HG03095 (cell line): ENCODE results near the gene EPHB2.
"Not testable (repeated sequence)": the region's sequence is repeated elsewhere in the genome, so short reads cannot be mapped to it uniquely, and the experiment has no call there.

ENCODE experiments used
- ATAC-seq: cut with Tn5 transposase; IDR thresholded peaks from one replicate; pipeline ENCODE4 v1.9.1; 2021; ENCODE audit warnings: moderate library complexity; ENCODE audit not compliant: unreplicated experiment

EPHB2 gene

DNA sequence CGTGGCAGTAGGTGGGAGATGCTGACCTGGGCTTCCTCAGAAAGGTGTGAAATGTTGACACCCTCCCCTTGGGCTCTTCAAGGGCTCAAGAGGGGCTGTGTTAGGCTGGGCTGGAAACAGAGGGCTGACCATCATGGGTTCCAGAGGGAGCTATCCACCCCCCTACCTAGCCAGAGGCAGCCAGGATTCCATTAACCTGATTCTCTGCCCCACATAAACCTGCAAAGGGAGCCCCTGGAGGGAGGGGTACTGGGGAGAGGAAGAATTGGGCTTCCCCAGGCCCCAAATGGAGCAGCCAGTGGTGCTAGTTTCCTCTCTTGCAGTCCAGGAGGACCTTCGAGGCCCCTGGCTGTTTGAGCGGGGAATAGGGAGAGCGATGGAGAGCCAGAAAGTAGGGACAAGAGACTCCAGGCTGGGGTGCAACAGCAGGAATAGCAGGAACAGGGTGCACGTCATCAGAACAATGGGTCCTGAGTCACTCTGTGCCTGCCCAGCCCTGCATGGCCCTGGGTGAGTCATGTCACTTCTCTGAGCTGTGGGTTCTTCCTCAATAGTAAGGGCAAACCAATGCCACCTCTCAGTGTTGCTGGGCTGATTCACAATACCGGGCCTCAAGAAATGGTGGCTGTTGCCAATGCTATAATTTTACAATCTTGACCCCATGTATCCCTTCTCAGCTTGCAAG, 121.2 kb downstream of the EPHB2 start:
- ATAC-seq: no peak

DNA sequence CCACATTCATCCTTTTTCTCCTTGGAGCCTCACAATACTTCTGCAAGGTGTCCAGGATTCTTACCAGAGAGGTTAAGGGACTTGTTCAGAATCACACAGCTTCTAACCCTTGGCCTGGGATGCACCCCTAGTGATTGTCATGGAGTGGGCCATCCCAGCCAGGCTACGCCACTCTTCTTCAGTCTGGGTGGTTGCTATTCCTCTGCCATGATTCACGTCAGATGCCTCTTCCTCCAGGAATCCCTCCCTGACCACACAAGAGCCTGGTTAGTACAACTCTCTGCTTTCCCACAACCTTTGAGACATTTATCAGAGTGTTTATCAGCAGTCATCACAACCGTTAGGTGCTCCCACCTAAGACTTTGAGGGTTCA, 121.8 kb downstream of the EPHB2 start:
- no peak for ATAC-seq

DNA sequence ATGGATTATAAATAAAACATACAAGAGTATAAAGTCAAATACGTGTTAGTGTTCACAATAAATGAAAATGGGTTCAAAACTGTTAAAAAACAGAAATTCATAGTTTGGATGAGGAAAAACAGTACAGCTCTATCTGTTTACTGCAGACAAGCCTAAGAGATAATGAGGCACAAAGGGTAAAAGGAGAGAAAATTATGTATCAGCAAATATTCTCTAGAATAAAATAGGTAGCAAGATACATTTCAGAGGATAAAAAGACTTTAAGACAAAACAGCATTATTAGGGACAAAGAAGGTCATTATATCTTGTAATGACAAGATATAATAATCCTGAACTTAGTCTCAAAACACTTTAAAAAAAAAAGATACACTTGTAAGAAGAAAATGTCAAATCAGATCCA, 123.1 kb downstream of the EPHB2 start:
- no peak for ATAC-seq

DNA sequence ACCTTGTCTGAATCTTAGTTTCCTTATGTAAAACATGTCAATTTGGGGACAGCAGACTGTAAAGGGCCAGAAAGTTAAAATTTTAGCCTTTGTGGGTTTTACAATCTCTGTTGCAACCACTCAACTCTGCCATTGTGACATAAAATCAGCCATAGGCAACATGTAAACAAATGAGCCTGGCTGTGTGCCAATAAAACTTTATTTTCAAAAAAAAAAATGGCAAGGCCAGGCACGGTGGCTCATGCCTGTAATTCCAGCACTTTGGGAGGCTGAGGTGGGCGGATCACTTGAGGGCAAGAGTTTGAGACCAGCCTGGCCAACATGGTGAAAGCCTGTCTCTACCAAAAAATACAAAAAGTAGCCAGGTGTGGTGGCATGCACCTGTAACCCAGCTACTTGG, 123.8 kb downstream of the EPHB2 start:
- ATAC-seq: not testable (repeated sequence)

DNA sequence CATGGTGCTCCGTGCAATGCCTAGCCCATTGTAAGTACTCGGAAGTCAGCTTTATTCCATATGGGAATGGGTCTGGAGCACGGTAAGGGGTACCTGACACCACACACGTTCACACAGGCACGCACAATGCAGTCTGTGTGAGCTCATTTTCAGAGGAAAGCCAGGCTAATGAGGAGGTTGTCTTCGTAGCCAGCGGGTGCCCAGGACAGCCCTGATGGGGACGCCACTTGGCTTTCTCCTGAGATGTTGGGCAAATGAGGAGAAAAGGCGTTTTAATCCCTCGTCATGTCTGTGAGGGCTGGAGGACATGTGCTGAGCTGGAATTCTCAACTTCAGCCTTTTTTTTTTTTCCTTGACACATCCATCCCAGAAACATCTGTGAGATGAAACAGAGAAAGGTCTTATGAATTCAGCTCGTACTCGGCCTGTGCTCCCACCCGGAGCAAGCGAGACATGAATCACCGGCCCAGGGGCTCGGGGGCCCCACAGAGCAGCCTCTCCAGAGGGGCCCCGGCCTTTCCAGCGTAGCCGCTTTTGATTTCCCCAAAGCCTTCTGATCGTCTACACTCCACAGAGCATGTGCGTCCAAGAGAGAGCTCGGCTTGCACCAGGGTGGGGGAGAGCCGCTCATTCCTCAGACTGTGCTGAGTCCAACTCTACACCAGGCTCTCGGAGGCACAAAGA, 125.1 kb downstream of the EPHB2 start:
- no peak for ATAC-seq

DNA sequence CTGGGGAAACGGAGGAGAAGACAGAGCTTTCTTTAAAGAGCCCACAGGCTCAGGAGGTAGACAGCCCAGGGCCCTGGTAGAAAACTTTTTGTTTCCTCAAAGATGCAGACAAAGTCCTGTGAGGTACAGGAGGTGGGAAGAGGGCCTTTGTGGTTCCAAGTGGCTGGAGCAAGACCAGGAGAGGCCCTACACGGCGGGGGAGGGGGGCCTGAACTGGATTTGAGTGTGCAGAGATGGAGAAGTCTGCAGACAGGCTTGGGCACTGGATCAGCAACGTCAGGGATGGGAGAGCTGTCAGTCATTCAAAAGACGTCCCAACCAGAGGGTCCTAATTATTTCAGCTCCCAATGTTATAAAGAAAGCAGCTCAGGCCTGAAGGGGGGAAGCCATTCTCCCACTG, 126.2 kb downstream of the EPHB2 start:
- ATAC-seq: no peak

DNA sequence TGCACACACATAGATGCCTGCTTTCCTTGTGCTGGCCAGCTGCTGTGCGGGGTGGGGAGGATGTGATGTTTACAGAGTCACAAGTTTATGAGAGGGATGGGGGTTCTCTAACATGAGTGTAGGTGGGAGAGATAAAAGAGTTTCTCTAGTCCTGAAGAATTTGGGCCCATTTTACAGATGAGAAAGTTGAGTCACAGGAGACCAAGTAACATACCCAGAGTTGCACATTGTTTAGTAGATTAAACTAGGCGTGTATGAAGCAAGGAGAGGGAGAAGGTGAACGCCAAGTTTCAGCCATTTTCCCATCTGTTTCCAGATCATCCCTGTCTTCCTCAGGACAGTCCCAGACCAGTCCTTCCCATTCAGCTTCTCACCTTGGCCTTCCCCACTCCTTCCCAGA, 126.7 kb downstream of the EPHB2 start:
- no peak for ATAC-seq

DNA sequence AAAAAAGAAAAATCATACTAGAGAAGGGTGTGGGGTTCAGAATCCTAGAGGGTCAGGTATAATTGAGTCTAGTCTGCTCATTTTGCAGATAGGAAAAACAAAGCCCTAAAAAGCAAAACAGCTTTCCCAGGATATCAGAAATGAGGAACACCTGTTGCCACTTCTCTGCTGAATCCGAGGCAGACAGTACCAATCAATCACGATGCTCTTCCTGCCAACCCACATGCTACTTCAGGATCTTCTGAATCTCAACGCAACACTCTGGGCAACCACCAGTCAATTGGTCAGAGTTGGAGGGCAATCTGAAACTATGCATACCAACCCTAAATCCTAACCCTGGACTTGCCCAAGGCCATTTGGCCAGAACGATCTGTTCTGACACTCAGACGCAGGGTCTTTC, 128.3 kb downstream of the EPHB2 start:
- no peak for ATAC-seq

DNA sequence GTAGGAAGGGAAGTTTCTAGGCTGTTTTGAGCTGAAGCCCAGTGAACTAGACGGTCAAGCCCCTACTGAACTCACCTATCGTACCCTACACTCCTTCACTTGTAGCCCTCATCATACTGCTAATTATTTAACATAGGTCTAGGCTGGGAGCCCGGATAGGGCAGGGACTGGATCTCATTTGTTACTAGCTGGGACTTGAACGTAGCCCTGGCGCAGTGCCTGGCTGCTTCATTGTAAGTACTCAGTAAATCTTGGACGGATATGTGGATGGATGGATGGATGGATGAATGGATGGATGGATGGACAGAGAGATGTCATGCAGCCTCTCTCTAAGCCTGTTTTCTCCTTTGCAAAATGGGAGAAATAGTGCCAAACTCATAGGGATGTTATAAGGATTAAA, 129.2 kb downstream of the EPHB2 start:
- no peak for ATAC-seq

DNA sequence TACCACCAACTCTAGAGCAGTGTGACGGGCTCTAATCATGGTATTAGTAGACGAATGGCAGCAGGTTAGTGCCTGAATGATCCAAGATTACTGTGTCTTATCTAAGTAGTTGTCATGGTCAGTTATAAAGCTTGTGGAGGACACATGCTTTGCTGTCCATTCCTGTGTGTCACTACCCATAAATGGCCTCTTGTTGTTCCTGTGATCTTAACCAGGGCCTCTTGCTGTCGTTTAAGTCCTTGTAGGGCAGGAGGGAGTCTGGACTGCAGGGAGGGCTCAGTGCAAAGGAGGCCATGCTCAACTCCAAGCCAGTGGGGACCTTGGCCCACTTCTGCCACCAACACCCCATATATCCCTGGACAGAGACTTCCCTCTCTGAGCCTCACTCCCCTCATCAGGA, 130.5 kb downstream of the EPHB2 start:
- no peak for ATAC-seq

DNA sequence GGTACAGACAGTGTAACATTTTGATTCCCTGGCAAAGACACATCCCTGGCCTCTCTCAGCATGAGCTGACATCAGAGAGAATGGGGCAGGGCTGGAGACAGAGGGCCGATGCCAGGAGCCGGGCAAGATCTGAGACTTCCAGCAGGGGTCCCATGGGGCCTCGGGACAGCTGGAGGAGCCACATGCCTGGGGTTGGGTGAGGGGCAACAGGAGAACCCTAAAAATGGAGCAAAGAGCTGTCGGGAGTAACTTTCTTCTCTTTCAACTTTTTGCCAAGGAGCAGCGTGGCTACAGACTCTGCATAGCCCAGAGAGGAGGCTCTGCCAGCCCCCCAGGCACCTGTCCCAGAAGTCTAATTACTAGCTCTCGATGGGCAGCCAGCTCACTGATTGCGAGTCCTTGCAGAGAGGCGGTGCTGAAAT, 131.2 kb downstream of the EPHB2 start:
- ATAC-seq: no peak

DNA sequence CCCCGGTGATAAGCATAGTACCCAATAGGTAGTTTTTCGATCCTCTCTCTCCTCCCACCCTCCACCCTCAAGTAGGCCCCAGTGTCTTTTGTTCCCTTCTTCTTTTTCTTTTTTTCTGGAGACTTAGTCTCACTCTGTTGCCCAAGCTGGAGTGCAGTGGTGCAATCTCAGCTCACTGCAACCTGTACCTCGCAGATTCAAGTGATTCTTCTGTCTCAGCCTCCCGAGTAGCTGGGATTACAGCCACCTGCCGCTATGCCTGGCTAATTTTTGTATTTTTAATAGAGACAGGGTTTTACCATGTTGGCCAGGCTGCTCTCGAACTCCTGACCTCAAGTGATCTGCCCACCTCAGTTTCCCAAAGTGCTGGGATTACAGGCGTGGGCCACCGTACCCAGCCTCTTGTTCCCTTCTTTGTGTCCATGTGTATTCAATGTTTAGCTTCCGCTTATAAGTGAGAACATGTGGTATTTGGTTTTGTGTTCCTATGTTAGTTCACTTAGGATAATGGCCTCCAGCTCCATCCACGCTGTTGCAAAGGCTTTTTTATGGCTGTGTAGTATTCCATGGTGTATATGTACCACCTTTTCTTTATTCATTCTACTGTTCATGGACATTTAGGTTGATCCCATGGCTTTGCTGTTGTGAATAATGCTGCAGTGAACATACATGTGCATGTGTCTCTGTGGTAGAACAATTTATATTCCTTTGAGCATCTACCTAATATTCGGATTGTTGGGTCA, 133.0 kb downstream of the EPHB2 start:
- not testable (repeated sequence) for ATAC-seq

DNA sequence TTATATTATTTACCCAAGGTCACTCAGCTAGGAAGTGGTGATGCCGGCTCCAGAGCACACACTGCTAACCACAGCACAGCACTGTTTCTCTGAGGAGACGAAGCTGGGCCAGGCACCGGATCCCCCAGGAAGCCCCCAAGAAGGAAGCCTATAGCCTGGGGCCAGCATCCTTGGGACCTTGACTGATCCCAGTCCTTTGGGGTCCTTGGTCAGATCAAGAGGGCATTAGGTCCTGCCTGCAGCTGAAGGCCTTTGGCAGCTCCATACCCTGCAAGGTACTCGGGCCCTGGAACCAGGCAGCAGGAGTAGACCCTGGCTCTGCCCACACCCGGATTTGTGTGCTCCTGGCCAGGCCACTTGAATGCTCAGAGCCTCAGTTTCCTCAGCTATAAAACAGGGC, 134.0 kb downstream of the EPHB2 start:
- no peak for ATAC-seq

DNA sequence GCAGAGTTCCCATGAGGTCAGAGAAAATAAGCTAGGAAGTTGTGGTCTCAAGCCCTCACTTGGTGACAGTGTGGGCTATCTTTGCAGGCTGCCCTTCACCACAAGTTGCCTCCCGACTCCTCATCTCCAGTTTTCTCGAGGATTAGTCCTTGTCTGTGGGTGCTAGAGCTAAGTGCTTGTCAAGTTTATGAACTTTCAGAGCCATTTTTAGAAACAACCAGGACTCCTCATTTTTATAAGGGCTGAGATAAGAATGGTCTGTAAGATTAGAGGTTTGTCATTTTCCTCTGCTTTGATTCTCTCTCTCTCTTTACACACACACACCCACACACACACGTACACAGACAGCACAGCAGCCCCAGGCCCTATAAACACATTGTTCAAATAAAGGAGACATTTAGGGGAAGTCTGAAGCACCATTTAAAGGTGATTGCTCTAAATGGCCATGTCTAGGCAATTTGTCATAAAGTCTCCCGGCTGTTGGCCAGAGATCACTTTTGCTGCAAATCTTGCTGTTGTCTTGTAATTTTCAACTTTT, 134.8 kb downstream of the EPHB2 start:
- ATAC-seq: no peak

DNA sequence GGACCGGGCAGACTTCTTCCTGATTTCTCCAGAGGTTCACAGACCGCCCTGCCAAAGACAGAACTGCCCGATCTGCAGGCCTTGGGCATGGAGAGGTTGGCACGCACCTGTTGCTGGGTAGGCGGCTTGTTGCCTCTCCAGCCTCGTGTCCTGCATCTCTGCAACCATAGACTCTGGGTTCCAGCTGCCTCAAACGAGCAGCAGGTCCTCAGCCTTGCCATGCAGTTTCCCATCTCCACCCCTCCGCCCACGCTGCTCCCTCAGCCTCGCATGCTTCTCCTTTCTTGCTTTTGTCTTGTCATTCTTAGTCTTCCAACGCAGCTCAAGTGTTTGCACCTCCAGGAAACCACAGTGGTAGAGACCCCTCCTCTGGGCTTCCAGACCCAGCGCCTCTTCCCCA, 135.8 kb downstream of the EPHB2 start:
- ATAC-seq: no peak

DNA sequence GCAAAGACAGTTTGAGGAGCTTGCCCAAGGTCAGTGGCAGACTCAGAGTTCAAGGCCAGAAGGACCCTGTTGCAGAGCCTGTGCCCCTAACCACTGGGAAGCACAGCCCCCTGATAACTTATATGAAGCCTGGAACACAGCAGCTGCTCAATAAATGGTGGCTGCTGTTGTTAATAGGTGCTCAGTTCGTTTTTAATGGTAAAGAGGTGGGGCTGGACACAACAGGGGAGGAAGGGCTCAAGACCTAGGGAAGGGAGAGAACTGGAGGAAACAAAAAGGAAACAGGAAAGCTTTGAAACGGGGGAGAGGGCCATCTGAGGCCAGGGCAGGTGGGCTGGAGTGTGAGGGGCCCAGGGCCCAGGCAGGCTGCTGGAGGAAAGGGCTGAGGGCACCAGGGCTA, 136.6 kb downstream of the EPHB2 start:
- no peak for ATAC-seq

DNA sequence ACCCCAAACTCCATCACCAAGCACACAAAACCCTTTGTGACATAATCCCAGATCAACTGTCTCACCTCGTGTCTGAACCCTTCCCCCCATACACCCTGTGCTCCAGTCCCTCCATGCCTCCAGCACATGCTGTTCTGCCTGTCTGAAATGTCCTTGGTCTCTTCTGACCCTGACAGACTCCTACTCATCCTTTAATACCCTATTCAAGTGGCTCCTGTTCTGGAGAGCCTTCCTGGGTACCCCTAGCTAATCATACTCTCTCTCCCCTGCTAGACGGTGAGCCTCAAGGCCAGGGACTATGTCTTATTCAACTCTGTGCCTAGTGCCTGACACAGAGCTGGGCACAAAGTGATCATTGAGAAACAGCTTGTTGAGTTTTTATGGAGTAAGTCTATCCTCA, 137.1 kb downstream of the EPHB2 start:
- no peak for ATAC-seq

DNA sequence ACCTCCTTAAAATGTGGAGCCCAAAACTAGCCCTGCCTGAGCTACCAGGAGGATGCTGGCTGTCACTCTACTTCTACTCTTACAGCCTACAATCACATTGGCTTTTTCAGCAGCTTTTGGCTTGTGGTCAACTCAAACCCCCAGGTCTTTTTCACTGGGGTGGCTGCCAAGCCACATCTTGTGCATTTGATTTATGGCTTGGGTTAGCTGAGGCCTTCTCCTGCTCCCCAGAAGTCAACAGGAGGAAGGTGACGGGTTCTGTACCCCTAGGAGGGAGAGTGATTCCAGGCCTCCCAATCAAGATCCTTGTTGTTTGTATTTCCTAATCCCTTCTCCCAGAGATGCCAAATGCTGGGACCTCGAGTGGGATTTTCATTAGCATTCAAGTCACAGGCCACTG, 137.8 kb downstream of the EPHB2 start:
- no peak for ATAC-seq

DNA sequence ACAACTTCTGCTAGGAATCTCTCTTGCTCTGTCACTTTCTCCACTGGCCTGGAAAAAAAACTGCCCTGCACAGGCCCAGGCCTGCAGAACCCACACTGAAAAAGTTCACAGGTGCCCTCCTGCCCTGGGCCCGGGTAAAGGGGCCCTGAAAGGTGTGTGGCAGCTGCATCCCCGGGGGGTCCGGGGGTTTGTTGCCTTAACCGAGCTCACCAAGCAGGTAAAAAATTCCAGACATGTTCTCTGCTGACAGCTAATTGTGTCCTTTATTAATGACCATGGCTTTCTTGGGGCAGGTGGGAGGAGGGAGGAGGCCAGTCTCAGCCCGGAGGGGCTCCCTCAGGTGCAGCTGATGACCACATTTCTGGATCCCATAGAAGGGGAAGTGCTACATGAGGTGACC, 139.1 kb downstream of the EPHB2 start:
- ATAC-seq: no peak

DNA sequence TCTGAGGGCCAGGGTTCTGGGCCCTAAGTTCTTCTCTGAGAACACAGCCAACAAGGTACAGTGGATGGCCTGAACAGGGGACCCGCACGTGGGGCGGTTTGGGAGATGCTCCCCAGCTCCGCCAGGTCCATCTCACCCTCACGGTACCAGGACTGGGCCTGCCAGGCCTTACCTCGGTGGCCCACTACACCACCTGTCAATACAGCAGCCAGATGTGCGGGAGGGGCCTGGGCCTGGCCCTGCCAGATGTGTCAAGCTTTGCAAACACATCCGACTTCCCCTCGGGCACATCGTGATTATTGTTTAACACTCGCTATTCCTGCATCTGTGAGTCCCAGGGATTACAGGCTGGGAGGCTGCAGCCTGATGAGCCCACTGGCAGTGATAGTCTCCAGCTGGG, 139.6 kb downstream of the EPHB2 start:
- ATAC-seq: no peak

DNA sequence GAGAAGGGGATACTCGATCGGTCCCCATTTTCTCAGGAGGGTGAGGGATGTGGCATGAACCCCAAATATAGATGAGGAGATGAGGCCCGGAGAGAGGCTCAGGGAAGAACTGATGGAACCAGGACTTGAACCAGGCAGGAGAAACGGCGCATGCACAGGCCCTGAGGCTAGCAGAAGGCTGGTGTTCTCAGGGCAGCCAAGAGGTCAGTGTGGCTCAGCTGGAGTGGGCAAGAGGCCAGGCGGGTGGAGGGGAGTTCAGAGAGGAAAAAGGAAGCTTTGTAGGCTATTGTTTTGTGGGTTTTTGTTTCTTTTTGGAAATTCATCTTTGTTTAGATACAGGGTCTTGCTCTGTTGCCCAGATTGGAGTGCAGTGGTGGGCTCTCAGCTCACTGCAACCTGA, 140.0 kb downstream of the EPHB2 start:
- ATAC-seq: no peak

DNA sequence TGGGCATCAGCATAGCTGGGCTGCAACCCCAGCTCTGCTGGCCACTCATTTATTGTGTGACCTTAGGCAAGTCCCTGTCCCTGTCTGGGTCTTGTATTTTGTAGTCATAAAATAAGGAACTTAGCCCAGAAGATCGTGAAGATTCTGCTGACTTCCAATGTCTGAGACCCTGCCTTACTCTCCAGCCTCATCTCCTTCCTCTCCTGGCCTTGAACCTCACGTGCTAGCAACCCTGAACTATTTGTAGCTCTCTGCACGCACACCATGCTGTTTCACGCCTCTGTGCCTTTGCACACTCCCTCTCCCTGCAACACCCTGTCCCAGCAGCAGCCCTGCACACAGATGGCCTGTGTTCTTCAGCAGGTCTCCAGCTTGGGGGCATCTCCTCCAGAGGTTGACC, 140.9 kb downstream of the EPHB2 start:
- no peak for ATAC-seq
